HG03460 (cell line): ENCODE results near the gene SETD6.

ENCODE experiments used
- ATAC-seq: cut with Tn5 transposase; IDR thresholded peaks from one replicate; pipeline ENCODE4 v1.9.1; 2021; ENCODE audit not compliant: unreplicated experiment

The SETD6 gene

DNA sequence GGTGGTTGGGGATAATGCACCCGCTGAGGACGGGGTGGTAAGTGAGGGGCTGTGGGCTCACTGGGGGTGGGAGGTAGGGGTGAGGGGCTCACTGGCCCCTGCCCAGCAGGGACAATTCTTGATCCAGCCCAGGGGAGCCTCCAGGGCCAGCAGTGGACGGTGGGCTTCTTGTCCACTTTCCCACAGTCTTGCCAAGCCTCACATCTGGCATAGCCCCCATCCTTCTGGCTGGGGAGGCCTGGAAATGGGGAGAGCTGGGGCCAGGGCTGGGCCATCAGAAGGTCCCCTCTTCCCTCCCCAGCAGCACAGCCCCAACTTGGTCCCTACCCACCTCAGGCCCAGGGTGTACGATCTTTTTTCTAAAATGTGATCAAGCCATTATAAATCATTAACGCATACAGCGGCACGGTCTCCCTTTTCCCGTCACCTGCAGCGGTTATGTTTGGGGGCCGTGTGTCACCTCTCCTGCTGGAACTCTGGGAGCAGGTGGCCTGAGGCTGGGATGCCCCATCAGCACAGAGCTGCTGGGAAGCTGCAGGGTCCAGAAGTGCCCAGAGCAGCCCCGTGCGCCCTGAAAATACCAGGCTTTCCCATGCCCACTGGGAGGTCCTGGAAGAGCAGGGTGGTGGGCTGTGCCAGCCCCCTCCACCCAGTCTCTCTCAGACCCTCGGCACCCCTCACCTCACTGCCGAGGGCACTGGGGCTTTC lies 7.2 kb upstream of the SETD6 start:
- no peak for ATAC-seq

DNA sequence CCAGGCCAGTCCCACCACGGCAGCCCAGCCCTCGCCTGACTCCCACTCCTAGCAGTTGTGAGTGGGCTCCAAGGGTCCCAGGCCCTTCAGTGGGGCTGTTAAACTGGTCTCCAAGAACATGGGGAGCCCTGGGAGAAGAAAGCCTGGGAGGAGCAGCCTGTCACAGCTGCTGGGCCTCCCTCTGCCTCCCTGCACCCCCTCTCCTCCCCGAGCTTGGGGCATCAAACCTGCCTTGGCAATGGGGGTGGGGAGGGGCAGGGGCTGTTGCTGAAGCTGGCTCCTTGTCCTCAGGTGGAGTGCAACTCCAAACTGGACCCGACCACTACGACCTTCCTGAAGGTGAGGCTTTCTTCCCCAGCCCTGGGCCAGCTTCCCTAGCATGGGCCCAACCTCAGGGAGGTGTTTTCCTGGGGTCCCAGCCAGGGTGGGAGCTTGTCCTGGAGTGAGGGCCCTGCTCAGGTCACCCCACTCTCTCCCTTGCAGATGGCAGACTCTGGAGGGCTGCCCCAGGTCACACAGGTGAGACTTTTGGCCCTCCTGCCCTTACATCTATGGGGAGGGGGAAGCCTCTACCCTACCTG lies 6.6 kb upstream of the SETD6 start:
- ATAC-seq, result no peak

DNA sequence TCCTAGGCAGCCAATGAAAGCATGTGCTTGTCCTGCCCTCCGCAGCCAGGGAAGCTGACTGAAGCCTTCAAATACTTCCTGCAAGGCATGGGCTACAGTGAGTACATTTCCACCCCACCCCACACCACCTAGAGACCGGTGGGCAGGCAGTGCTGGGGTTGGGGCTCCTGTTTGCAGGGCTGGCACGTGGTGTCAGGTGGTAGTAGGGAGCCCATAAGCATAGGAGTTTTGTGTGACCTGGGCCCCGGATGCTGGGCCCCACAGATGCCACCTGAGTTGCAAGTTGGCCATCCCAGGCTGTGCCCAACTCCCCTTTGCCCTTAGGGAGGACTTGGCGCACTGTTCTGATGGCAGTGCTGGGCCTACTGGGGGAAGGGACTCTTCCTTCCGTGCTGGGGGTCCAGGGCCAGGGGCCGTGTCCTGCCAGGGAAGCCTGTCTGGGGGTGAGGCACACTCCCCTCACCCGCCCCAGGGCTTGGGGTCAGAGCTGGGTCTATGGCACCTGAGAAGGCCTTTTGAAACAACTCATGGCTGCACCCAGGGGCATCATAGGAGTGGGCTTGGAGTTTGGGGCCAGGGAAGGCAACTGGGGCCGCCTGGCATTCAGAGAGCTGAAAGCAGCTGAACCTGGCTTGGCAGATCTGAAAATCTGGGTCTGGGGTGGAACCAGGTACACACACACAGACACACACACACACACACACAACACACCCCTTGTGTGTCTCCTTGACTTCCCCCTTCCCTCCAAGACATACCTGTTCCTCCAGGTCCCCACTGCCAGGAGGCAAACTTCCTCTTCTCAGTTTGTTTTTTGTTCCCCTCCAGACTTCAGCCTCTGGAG lies 5.8 kb upstream of the SETD6 start:
- ATAC-seq, result no peak

DNA sequence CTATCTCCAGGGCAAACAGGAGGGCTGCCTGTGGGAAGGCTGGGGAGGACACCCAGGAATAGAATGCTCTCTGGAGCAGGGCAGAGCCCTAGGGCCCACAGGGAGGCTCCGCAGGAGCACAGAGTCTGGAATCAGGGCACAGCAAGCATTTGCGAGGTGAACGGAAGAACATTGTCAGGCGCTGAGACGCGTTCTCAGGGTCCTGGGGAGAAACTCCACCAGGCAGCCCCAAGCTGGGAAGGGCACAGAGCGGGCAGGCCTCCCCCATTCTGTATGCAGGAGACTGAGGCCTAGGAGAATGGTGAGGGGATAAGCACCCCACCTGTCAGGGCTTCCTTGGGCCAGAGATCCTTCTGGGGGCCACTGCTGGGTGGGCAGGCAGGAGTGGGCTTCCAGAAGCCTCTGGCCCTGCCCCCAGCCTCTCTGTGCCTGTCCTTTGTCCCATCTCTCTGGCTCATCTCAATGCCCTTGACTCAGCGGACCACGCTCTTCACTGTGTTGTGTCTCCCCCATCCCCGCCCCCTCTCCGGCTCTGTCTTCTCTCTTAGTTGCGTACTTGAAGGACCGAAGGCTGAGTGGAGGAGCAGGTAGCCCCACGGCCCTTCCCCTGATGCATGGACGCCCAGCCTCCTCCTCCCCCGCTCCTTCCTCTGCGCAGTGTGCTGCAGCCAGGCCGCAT lies 5.1 kb upstream of the SETD6 start:
- ATAC-seq, result no peak

DNA sequence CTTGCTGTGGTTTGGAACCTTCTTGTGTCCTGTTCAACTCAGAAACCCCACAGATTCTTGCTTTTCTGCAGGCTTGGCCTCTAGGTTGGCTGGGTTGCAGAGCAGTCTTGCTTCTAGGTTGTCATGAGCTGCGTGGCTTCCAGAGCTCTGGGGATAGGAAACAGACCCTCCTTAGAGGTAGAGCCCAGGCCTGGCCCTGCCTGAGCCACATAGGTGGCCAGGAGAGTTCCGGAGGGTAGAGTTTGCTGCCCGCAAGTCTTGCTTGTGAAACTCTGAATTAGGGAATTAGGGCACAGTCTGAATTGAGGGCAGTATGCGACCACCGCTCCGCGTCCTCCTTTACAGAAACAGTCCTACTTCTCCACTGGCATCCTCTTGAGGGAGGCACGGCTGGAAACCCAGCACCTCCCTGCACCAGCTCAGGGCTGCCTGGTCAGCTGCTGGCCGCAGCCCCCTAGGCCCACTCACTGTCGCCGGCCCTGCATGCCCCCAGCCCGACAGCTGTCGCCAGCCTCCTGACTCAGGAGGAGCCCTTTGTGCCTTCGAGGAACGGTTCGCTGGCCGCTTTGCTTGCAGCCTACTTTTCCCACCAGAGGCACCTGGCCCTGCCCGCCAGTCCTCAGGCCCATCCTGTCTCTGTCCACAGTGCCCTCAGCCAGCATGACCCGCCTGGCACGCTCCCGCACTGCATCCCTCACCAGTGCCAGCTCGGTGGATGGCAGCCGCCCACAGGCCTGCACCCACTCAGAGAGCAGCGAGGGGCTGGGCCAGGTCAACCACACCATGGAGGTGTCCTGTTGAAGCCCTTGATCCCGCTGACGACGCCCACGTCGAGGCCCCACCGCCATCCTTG lies 4.3 kb upstream of the SETD6 start:
- ATAC-seq, result no peak

DNA sequence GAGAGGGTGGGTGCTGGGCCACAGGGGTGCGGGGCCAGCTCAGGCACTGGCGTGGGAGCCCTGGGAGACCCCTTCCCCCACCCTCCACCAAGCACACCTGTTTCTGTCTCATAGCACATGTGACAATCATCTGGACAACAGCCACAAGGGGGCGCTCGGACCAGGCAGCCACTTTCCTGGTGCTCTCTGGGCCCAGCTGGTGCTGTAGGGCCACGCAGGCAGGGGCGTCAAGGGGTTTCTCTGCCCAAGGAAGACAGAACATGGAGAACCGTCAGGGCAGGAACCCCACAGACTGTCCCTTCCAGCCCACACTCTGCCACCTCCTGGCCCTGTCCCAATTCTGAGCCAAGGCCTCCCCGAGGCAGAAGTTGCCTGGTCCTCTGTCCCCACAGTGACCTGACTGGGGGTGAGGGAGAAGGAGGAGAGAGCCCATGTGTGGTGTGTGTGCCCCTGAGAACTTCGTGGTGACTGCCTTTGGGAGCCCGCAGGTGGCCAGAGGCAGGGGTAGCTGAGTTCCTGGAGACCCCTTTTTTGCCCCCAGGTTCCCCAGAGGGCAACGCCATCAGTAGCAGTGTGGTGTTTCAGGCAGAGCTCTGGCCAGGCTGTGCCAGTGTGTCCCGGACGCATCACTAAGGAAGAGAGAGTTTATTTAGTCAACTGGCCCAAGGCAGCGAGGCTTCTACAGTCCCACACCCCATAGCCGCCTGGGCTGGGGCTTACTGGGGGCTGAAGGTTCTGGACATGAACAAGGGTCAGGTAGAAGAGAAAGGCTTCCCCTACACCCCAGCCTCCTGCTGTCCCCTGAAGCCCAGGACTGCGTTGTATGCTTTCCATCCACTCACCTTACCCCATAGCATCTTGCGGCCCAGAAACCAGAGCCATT lies 3.1 kb upstream of the SETD6 start:
- ATAC-seq, result peak; percentile 29

DNA sequence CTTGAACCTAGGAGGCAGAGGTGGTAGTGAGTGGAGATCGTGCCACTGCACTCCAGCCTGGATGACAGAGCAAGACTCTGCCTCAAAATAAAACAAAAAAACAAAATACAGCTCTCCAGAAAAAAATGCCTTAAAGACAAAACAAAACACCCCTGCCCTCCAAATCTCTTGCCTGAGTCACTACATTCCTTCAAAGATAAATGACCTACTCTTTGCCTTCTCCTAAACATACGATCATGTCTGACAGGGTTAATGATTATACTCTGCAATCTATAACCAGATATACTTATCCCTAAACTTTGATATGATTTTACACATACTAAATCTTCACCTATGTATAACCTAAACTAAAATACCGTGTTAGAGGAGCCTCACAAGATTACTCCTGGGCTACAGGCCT lies 1.4 kb upstream of the SETD6 start:
- ATAC-seq, result no peak

DNA sequence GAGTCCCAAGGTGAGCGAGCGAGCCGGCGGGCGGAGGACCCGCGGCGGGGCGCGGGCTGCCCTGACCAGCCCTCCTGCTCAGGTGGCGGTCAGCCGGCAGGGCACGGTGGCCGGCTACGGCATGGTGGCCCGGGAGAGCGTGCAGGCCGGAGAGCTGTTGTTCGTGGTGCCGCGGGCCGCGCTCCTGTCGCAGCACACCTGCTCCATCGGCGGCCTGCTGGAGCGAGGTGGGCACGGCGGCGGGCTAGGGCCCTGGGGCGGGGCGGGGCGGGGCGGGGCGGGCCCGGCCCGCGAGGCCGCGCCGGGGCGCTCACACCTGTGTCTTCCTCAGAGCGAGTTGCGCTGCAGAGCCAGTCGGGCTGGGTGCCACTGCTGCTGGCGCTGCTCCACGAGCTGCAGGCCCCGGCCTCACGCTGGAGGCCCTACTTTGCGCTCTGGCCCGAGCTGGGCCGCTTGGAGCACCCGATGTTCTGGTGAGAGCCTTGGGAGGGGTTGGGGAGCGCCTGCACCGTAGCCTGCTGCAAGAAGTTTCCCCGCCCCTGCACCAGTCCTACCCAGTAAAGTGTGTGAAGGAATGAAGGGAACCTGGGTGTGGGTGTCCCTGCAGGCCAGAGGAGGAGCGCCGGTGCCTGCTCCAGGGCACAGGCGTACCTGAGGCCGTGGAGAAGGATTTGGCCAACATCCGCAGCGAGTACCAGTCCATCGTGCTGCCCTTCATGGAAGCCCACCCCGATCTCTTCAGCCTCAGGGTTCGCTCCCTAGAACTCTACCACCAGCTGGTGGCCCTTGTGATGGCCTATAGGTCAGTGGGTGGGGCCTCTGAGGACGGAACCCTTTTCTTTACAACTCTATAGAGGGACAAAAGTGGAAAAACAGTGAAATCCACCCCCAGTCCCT lies 802 bp downstream of the SETD6 start:
- ATAC-seq, result peak; percentile 30

DNA sequence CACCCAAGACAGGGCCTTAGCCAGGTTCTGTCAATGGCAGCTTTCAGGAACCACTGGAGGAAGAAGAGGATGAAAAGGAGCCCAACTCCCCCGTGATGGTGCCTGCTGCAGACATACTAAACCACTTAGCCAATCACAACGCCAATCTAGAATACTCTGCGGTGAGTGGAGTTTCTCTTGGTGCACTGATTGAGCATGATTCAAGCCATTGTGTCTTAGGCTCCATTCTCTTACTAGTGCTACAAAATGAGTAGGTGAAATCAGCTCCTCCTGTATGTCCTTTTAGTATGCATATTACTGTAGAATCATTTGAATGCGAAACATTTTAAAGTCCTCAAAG lies 1.4 kb downstream of the SETD6 start:
- ATAC-seq, result no peak

DNA sequence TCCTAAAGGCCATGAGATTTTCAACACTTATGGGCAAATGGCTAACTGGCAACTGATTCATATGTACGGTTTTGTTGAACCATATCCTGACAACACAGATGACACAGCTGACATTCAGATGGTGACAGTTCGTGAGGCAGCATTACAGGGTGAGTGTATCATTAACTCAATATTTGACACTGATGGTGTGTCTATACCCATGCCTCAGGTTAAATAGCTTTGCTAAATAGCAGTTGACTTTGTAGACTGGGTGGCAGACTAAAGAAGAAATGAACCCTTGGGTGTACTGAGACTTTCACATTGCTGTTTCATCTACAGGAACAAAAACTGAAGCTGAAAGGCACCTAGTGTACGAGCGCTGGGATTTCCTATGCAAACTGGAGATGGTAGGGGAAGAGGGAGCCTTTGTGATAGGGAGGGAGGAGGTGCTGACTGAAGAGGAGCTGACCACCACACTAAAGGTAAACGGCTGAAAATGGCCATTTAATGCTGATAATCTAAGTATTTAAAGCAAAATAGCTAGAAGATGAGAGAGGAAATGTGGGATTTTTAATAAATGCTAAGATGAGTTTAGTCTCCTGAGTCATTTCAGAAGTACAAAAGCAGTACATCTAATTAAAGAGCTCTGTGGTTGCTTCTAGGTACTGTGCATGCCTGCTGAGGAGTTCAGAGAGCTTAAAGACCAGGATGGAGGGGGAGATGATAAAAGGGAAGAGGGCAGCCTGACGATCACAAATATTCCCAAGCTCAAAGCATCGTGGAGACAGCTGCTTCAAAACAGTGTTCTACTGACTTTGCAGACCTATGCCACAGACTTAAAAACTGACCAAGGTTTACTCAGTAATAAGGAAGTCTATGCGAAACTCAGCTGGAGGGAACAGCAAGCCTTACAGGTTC lies 3.0 kb downstream of the SETD6 start:
- peak; percentile 32 for ATAC-seq

DNA sequence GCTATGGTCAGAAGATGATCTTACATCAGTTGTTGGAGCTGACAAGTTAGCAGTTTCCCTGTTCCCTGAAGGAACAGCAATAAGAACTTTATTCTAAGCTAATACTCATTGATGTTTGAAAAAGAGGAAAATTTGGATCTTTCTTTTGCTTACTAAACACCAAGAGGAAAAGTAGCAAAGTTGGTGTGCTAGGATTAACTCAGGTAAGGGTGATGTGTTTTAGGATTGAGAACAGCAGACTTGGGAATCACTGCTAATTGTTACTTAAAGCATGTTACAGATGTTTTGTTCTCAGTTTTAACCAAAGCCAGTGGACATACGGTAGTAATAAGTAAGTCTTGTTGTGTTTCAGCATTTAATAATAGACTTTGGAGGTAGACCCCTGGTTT lies 3.7 kb downstream of the SETD6 start:
- ATAC-seq, result no peak

DNA sequence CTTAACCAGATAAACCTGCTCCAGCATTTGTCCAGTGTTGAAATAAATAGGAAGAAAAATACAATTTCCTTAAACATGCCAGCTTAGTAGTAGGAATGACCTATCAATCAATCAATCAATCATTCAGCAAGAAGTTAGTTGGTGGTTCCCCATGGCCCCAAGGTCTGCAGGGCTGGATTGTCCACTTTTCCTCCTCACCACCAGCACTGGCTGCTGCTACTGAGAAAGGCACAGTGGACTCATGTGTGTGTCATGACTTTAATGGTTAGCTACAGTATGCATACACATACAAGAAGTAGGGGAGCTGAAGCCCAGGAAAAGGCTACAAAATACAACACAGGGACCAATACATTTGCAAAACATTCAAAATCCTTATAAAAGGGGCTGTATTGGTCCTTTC lies 4.4 kb downstream of the SETD6 start:
- no peak for ATAC-seq

DNA sequence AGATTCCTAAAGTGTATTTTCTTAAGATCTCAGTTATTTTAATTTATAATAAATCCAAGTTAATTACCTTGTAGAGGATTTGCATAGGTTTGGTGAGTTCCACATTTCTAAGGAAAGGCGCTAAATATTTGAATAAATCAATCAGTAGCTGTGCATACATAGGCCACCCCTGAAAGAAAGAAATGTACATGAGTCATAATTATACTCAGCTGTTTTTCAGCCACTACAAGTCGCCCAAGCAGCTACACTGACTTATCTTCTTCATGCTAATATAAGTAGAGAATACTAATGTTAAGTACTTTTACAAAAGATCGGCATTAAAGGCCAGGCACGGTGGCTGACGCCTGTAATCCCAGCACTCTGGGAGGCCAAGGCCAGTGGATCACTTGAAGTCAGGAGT lies 14.9 kb downstream of the SETD6 start:
- ATAC-seq, result no peak

DNA sequence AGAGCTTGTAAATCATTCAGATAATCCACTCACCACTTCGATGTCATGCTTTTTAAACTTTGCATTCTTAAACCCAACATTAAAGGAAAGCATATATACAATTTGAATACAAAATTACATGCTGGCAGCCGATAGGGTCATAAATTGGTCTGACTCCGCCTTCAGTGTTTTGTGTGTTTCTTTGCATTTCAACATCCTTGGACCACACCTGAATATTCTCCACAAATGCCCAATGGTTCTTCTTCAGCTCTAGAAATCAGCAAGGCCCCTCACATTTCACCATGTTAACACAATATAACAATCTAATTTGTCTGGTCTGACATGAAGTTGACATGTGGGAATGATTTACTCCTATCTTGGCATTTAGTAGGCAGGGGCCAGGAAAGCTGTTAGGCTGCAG lies 17.1 kb downstream of the SETD6 start:
- ATAC-seq, result no peak

DNA sequence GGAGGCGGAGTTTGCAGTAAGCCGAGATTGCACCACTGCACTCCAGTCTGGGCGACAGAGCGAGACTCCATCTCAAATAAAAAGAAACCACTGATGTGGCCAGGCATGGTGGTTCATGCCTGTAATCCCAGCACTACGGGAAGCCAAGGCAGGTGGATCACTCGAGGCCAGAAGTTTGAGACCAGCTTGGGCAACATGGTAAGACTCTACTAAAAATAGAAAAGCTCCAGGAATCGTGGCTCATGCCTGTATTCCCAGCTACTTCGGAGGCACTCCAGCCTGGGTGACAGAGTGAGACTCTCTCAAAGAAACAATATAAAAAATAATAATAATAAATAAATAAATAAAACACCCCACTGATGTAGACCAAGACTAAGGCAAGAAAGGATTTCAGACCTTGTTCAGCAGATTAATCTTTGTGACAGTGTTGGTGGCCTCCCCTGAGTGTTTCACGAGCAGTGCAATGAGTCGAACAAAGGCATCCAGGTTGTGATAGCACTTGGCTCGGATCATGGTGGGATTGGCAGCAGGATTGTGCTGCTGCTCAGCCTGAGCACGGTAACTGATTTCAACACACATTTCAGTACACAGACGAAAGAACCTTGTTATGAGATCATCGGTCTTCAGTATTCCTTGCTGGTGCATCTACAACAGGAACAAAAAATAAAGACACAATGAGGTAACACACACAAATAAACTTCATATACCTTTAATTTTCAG lies 18.6 kb downstream of the SETD6 start:
- no peak for ATAC-seq

DNA sequence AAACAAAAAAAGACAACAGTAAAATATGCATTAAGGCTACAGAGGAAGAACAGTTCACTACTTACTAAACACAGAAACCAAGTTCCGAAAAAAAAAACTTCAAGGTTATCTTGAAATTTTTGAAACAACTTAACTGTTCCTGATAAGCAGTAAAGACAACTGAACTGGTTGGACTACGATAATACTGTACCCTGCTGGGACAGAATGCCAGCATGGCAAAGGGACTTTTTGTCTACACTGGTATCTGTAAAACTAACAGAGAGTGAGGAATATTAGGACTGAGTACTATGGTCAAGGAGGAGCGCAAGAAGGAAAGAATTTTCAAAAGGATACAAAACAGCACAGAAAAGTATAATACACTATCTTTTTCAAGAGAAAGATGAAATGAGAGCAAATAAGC lies 19.8 kb downstream of the SETD6 start:
- no peak for ATAC-seq

DNA sequence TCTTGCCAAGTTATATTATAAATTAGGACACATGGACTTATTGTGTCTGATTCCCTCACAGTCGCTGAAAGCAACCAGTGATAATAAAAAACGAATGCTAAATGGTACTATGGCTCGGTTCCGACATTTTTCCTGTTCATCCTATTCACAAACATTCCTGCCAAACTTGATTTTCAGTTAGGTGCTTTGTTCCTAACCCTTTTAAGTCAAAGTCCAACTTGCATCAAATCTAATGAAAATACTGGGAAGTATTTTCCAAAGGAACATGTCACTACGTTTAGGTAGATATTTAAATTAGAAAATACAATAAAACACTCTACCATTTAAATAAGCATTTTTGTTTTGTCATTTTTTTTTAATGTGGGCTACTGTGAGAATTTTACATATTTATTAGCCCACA lies 21.0 kb downstream of the SETD6 start:
- ATAC-seq, result no peak
